LNCAP (cell line): ENCODE data around the gene FKBP5.

Source experiments
- TF ChIP-seq, protein P1 (sequence below): fragments of 450-650 bp; IDR thresholded peaks from 2 replicates; pipeline ENCODE4 v1.5.1; 2017; ENCODE audit warnings: mild to moderate bottlenecking

FKBP5 gene

DNA sequence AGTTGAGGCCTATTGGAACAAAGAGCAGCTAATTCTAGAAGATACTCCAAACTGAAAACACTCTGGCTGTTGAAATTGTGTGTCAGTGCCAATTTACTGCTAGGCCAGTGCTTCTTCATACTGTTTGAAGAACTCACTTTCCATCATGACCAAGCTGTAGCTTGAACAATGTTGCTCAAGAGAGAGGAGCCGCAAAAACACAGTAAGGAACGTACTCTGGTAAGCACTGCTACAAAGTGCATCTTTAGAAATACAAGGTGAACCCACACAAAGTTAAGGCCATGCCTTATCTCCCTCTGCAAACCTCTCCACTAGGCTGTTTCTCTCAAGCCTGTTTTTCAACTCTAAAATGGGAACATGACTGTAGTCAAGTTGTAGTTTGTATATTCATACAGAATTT lies 101.5 kb downstream of the FKBP5 start:
- TF ChIP-seq, protein P1, sequence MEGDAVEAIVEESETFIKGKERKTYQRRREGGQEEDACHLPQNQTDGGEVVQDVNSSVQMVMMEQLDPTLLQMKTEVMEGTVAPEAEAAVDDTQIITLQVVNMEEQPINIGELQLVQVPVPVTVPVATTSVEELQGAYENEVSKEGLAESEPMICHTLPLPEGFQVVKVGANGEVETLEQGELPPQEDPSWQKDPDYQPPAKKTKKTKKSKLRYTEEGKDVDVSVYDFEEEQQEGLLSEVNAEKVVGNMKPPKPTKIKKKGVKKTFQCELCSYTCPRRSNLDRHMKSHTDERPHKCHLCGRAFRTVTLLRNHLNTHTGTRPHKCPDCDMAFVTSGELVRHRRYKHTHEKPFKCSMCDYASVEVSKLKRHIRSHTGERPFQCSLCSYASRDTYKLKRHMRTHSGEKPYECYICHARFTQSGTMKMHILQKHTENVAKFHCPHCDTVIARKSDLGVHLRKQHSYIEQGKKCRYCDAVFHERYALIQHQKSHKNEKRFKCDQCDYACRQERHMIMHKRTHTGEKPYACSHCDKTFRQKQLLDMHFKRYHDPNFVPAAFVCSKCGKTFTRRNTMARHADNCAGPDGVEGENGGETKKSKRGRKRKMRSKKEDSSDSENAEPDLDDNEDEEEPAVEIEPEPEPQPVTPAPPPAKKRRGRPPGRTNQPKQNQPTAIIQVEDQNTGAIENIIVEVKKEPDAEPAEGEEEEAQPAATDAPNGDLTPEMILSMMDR: no peak

DNA sequence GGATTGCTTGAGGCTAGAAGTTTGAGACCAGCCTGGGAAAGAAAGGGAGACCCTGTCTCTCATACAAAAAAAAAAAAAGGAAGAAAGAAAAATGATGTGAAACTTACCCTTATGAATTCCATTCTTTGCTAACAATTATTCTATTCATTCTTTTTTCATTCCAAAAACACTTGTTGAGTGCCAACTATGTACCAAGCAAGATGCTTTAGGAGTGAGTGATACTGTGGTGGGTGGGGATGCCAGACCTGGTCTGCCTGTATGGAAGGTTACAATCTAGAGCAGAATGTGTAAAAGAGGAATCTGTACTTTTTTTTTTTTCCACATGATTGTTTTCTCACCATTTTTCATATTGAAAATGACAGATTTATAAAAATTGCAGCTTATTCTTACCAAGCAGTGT lies 102.2 kb downstream of the FKBP5 start:
- TF ChIP-seq, protein P1: no peak

DNA sequence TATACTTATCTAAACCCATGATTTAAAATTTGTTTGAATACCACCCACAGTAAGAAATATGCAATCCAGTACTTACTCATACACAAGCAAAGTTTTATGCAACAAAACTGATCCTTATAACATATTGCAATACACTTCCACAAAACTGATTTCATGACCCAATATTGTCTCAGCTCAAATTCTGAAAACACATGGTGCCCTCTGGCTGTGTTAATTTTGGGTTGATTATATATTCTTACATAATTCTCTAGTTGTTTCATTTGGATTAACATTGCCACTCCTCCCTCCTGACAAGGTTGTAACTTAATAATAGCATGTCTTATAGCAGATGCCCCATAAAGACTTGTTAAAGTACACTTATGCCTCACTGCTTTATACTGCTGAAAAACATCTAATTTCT lies 103.1 kb downstream of the FKBP5 start:
- TF ChIP-seq, protein P1: no peak

DNA sequence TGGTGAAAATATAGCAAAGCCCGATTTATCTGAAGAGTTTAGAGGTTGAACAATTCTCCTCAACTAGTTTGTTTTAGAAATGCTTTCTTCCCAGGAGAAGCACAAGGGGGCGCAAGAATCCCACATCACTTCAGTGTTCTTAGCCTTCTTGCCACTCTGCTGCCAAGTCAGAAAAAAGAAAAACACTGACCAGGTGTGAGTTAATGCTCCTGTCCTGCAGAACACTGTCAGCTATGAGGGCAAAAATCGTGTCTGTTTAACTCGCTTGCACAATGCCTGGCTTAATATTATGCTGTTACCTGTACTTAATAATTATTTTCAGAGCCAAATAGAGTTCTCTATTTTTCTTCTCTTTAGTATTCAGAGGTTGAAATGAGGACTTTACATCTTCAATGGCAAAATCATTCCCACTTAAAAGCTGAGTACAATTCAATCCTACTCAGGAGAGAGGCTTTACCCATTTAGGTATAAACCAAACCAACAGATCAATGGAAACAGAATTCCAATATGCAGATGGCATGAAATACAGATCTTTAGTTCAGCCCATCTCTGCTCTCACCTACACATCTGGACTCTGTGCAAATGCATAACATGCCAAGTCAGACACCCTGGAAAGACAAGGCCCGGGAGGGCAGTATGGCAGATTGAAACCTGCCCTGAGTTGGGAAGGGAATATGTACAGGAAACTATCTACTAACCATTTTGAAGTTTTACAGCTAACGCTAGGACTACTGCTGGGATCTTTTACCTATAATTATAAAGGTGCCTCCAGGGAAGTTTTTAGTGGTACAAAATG lies 104.6 kb downstream of the FKBP5 start:
- TF ChIP-seq, protein P1: peak; percentile 70

DNA sequence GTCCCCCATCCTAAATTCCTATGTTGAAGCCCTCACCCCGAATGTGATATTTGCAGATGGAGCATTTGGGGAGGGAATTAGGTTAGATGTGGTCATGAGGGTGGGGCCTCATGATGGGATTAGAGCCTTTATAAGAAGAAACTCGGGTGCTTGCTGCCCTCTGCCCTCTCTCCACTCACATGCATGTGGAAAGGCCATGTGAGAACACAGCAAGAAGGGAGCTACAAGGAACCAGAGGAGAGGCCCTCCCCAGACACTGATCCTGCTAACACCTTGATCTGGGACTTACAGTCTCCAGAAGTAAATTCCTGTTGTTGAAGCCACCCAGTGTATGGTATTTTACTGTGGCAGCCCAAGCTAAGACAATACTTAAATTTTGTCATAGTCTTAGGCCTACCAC lies 106.4 kb downstream of the FKBP5 start:
- TF ChIP-seq, protein P1: no peak

DNA sequence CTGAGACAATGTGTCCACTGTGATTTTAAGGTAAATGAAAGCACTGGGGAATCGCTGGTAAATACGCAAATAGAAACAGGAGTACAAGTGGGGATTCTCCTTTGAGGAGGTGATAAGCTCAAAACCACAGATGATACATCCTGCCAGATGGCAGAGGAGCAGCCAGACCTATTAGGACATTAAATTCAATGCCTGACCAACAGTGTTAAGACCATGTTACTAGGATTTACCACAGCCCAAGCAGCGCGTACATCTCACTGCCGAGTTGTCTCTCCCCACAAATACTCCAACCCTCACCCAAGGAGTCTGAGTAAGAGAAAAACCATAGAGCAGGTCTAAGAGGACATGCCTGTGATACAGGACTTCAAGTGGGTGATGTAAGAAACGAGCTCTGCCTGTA lies 107.1 kb downstream of the FKBP5 start:
- TF ChIP-seq, protein P1: no peak

DNA sequence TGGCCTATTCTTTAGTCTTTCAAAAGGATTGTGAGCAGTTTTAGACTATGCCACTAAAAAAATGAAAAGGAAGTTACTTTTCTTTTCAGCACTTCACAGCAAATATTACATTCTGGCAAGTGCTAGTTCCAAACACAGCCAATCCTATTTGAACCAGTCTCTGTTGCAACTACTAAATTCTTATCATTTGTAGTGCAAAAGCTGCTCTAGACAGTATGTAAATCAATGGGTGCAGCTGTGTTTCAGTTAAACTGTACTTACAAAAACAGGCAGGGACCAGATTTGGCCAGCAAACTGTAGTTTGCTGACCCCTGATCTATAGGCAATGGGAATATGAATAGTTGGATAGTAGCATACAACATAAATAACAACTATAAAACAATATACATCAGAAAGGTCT lies 107.9 kb downstream of the FKBP5 start:
- TF ChIP-seq, protein P1: no peak

DNA sequence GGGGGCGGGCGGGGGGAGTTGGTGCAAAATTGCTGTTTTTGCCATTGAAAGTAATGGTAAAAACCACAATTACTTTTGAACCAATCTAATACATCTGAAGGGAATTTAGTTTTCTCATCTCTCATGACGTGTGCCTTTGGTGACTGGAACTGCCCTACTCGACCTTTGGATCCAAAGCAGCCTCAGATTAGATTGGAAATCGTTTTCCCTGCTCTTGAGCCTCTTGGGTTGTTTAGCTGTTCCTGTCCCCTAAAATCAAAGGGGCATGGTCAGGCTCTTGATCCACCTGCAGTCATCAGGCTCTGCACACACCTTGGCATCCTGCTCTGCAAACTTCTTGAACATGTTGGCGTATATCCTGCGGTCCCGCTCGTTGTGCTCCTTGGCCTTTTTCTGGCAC lies 112.0 kb downstream of the FKBP5 start:
- TF ChIP-seq, protein P1: no peak
